ENCODE data around the gene FAIM2. TPM values are rescaled to one million over a fixed set of nuclear protein-coding genes. Genes with fewer than 3 reads are reported as not detected.

Gene FAIM2
- total and polyA plus RNA-seq, 9 of the 15 experiments (the other 6 are each of a cell fraction or from before 2014, with no cell fraction given) = 0.01 to 0.10 TPM; not detected in 7

GRCh38 chr12:49868449-49868848 is 35.3 kb downstream of the FAIM2 start (continued):
- TF ChIP-seq ZNF407 (IDR thresholded peaks at IDR 0.05; ENCODE audit: low read depth) (no peak), SOX6 (IDR thresholded peaks at IDR 0.05) (no peak), GTF2F1 (IDR thresholded peaks at IDR 0.05; ENCODE audit: low read depth, low read length) (no peak)
